PC-3 (cell line): ENCODE data around the gene IBA57. TPM values are rescaled to one million over a fixed set of nuclear protein-coding genes. Genes with fewer than 3 reads are reported as not detected.

Experiments
- ATAC-seq: fragments of 200-7000 bp; cut with Tn5 transposase; 2 replicates; pipeline ENCODE4 v1.9.1; 2020; ENCODE audit warnings: mild to moderate bottlenecking, moderate library complexity
- BruUV-seq: library from RNA; stranded (reverse); fragments of 400-500 nt; replicated peaks from 2 replicates; lab custom pipeline; 2021; lab: Mats Ljungman, UMichigan
- CTCF ChIA-PET: fragments of 300-600 bp; sonication (Branson Sonifier 250); formaldehyde crosslinking; loops from one replicate; lab custom pipeline; 2022; ENCODE audit warnings: antibody characterized with exemption; lab: Charles Lee
- POLR2A ChIA-PET: fragments of 300-600 bp; sonication (Branson Sonifier 250); formaldehyde crosslinking; loops from one replicate; lab custom pipeline; 2022; ENCODE audit warnings: antibody characterized with exemption; ENCODE audit not compliant: unreplicated experiment; lab: Charles Lee
- DNase-seq: peaks from one replicate; pipeline ENCODE4 v3.0.0-alpha.2; 2015
- H2AFZ ChIP-seq: fragments of 300-600 bp; sonication (generic); 2 replicates; pipeline ENCODE4 v1.6.0; 2016; ENCODE audit warnings: antibody characterized with exemption, low read length
- H3F3A ChIP-seq: fragments of 300-600 bp; sonication (generic); one replicate; pipeline ENCODE4 v1.6.0; 2017; ENCODE audit warnings: antibody characterized with exemption, low read length, control low read depth, mild to moderate bottlenecking; ENCODE audit not compliant: unreplicated experiment
- H3K27ac ChIP-seq: fragments of 300-600 bp; sonication (generic); 2 replicates; pipeline ENCODE4 v1.5.1; 2016; ENCODE audit warnings: mild to moderate bottlenecking, low read length
- H3K27me3 ChIP-seq: fragments of 300-600 bp; sonication (generic); 2 replicates; pipeline ENCODE4 v1.6.1; 2016; ENCODE audit warnings: low read length, mixed read lengths
- H3K36me3 ChIP-seq: fragments of 300-600 bp; sonication (generic); 2 replicates; pipeline ENCODE4 v1.6.1; 2016; ENCODE audit warnings: low read depth, mixed run types, low read length, mixed read lengths
- H3K4me1 ChIP-seq: fragments of 300-600 bp; sonication (generic); 2 replicates; pipeline ENCODE4 v1.5.1; 2016; ENCODE audit warnings: low read length; ENCODE audit not compliant: insufficient read depth
- H3K4me2 ChIP-seq: fragments of 300-600 bp; sonication (generic); 2 replicates; pipeline ENCODE4 v1.6.0; 2016; ENCODE audit warnings: low read length
- H3K4me3 ChIP-seq: fragments of 300-600 bp; sonication (generic); 2 replicates; pipeline ENCODE4 v1.5.1; 2016; ENCODE audit warnings: mild to moderate bottlenecking, low read length, mixed read lengths
- H3K79me2 ChIP-seq: fragments of 300-600 bp; sonication (generic); 2 replicates; pipeline ENCODE4 v1.6.1; 2017; ENCODE audit warnings: low read length, mixed read lengths
- H3K9ac ChIP-seq: fragments of 300-600 bp; sonication (generic); 2 replicates; pipeline ENCODE4 v1.6.0; 2016; ENCODE audit warnings: mild to moderate bottlenecking, low read length
- H3K9me2 ChIP-seq: fragments of 300-600 bp; sonication (generic); replicated peaks from 2 replicates; pipeline ENCODE4 v1.6.1; 2016; ENCODE audit warnings: mixed run types, low read length, mixed read lengths
- H3K9me3 ChIP-seq: fragments of 300-600 bp; sonication (generic); 2 replicates; pipeline ENCODE4 v1.6.1; 2016; ENCODE audit warnings: low read length, mixed read lengths
- H4K20me1 ChIP-seq: fragments of 300-600 bp; sonication (generic); 2 replicates; pipeline ENCODE4 v1.6.1; 2016; ENCODE audit warnings: low read length, mixed read lengths
- CTCF ChIP-seq: fragments of 300-600 bp; sonication (generic); conservative IDR thresholded peaks from 2 replicates; pipeline ENCODE4 v1.5.1; 2017; ENCODE audit warnings: antibody characterized with exemption, low read depth, mild to moderate bottlenecking, low read length
- EZH2 ChIP-seq: fragments of 300-600 bp; sonication (generic); IDR thresholded peaks from one replicate; pipeline ENCODE4 v1.6.1; 2017; ENCODE audit warnings: antibody characterized with exemption, mild to moderate bottlenecking, low read length; ENCODE audit not compliant: unreplicated experiment
- EZH2phosphoT487 ChIP-seq: fragments of 300-600 bp; sonication (generic); IDR thresholded peaks from 2 replicates; pipeline ENCODE4 v1.6.1; 2018; ENCODE audit warnings: mild to moderate bottlenecking, antibody characterized with exemption, low read length, borderline replicate concordance
- intact Hi-C: fragments of 100-400 bp; cut with micrococcal nuclease; formaldehyde crosslinking; loops from 2 replicates; pipeline ENCODE4 v1.9.0; 2023
- total RNA-seq: library from RNA; depleted of rRNA; stranded (reverse); fragments of >200 nt; gene quantifications from 2 replicates; pipeline ENCODE4 v1.2.3, GENCODE V29; 2014

The IBA57 gene
- total RNA-seq, 1 experiment from 2014 or later = 18.3 TPM

- H3K27me3 ChIP-seq = no peaks in the 10 kb centered on the region
- POLR2A ChIA-PET = interaction anchor here (0.6 to 1.6 kb wide), 2 partner anchors 26 to 79 kb away, joined by 3 to 5 read pairs; no protein-coding TSS in a partner anchor
- no peaks in the 10 kb centered on the region for H3K9me3 ChIP-seq
- peak overlapping the region; percentile 96 for H3K9ac ChIP-seq
- H3K4me1 ChIP-seq = peaks cover 18% of the 10 kb centered on the region
- ATAC-seq = peak; percentile 75
- BruUV-seq = no TSS peak
- H2AFZ ChIP-seq = peak overlapping the region; percentile 51
- no peaks in the 10 kb centered on the region for H3K36me3 ChIP-seq
- peak overlapping the region; percentile 77 for H3K4me3 ChIP-seq
- intact Hi-C loops = loop anchor here (1.0 to 10.0 kb wide), 9 partner anchors 26 to 1979 kb away; partner anchors contain the start of genes ACBD3, ARF1, GUK1 and MRPL55
- no peaks in the 10 kb centered on the region for H3F3A ChIP-seq
- peaks cover 24% of the 10 kb centered on the region for H3K79me2 ChIP-seq
- no peak for TF ChIP-seq EZH2phosphoT487
- peak; percentile 62 for TF ChIP-seq CTCF
- no peak for TF ChIP-seq EZH2
- H3K4me2 ChIP-seq = peak overlapping the region; percentile 94
- H4K20me1 ChIP-seq = no peaks in the 10 kb centered on the region
- H3K9me2 ChIP-seq = no peaks in the 10 kb centered on the region
- CTCF ChIA-PET = interaction anchor here (0.6 to 2.5 kb wide), 4 partner anchors 35 to 1063 kb away, joined by 3 to 19 read pairs (median 10); no protein-coding TSS in a partner anchor
- H3K27ac ChIP-seq = peak overlapping the region; percentile 93
- peak; percentile 89 for DNase-seq
Observed at GRCh38 chr1:228166170-228166936, 749 bp downstream of the IBA57 start.

GRCh38 chr1:228168563-228169270, 3.1 kb downstream of the IBA57 start:
- POLR2A ChIA-PET = interaction anchor here (0.6 kb wide), 1 partner anchor 107 kb away, joined by 3 read pairs; no protein-coding TSS in a partner anchor
- H3F3A ChIP-seq = no peaks in the 10 kb centered on the region
- CTCF ChIA-PET = no interaction called here
- H2AFZ ChIP-seq = no peak overlapping the region
- no peak for ATAC-seq
- no peaks in the 10 kb centered on the region for H3K9me2 ChIP-seq
- TF ChIP-seq CTCF (no peak), EZH2phosphoT487 (no peak), EZH2 (no peak)
- no peak overlapping the region for H3K27ac ChIP-seq
- H3K79me2 ChIP-seq = peaks cover 32% of the 10 kb centered on the region
- H3K9ac ChIP-seq = no peak overlapping the region
- no peak for DNase-seq
- peaks cover 23% of the 10 kb centered on the region for H3K4me1 ChIP-seq
- H4K20me1 ChIP-seq = no peaks in the 10 kb centered on the region
- BruUV-seq = no TSS peak
- no peak overlapping the region for H3K4me2 ChIP-seq
- no peak overlapping the region for H3K4me3 ChIP-seq
- H3K36me3 ChIP-seq = no peaks in the 10 kb centered on the region
- intact Hi-C loops = loop anchor here (5.0 to 10.0 kb wide), 3 partner anchors 289 to 1981 kb away; partner anchors contain the start of gene ACBD3
- H3K27me3 ChIP-seq = no peaks in the 10 kb centered on the region
- no peaks in the 10 kb centered on the region for H3K9me3 ChIP-seq
